ENCODE measurements around the gene CCDC197. TPM values are rescaled to one million over a fixed set of nuclear protein-coding genes. Genes with fewer than 3 reads are reported as not detected.

The CCDC197 gene
- total and polyA plus RNA-seq, 9 of the 15 experiments (the other 6 are each of a cell fraction or from before 2014, with no cell fraction given) = not detected

DNA sequence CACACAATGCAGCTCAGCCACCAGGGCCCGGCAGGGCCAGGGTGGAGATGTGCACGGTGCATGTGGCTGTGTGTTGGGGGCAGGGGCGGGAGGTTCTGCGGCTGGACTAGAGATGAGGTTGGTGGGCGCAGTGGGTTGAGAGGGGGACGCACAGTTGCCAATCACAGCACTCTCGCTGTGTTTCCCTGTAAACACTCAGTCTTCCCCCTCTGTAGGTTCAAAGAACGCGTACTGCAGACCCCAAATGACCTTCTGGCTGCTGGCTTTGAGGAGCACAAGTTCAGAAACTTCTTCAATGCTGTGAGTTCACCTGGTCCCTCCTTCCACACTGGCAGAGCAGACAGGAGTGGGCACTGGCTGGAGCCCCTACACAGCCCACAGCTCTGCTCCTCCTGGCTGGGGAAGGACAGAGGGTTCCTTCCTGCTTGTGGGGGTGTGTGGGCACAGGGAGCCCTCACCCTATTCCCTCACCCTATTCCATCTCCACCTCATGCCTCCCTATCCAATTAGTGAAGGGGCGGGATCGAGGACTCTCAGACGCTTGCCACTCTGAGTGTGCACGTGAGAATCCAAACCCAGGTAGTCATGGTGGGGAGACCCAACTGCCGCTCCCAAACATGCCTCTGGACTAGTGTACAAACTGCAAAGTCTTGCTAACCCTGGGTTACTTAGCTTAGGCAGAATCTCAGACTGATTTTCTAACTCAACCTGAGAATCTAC lies 46.8 kb downstream of the CCDC197 start:
- intact Hi-C loops (cut with micrococcal nuclease) = no loop called here
- H4K20me1 ChIP-seq (replicated peaks; ENCODE audit: control insufficient read depth, insufficient read depth, low read length) = no peaks in the 10 kb centered on the region
- FAIRE-seq = no peak
- no TSS peak for BruUV-seq (replicated peaks)
- 84% methylated on average over 14 of the region's 14 CpGs for WGBS (ENCODE audit: insufficient coverage, low coverage, missing lambda C conversion rate)
- ChIA-PET POLR2A (interaction anchor here (0.6 to 0.7 kb wide), 2 partner anchors 31 to 679 kb away, joined by 3 read pairs; no protein-coding TSS in a partner anchor), CTCF (ENCODE audit: low intra/inter-chr PET ratio) (no interaction called here)
- no peaks in the 10 kb centered on the region for H3K9me3 ChIP-seq (replicated peaks; ENCODE audit: control insufficient read depth, insufficient read depth, low read depth, low read length)
- H3K36me3 ChIP-seq (ENCODE audit: control insufficient read depth, insufficient read depth, low read length) = peaks cover 35% of the 10 kb centered on the region; the same call in 2 of the 3 replicates
- H3K9ac ChIP-seq (ENCODE audit: insufficient read depth in 1 of 2, low read depth in 2 of 2, low read length in 2 of 2) = no peak overlapping the region
- H3K4me3 ChIP-seq = no peak overlapping the region
- no peaks in the 10 kb centered on the region for H3K79me2 ChIP-seq (ENCODE audit: control insufficient read depth, insufficient read depth, low read length)
- peaks cover 0 to 6% of the 10 kb centered on the region in 2 experiments; a peak in 2 of 5 replicates for H3K4me1 ChIP-seq (replicated peaks in 1 of 2; ENCODE audit: control insufficient read depth in 2 of 2, insufficient read depth in 2 of 2, low read length in 2 of 2)
- no peak for ATAC-seq
- no peak for TF ChIP-seq TEAD2 (tag; IDR thresholded peaks at IDR 0.05)
- TF ChIP-seq POLR2G (IDR thresholded peaks at IDR 0.05; ENCODE audit: low read depth, low read length) = peak; percentile 32; the same call in 1 of the 2 replicates
- no peak for TF ChIP-seq CSDE1 (IDR thresholded peaks at IDR 0.05)
- H3K9me1 ChIP-seq (ENCODE audit: control insufficient read depth, insufficient read depth, low read length) = no peaks in the 10 kb centered on the region
- H3K27ac ChIP-seq (ENCODE audit: extremely low read depth, low read depth, low read length) = no peak overlapping the region
- H3K4me2 ChIP-seq (ENCODE audit: insufficient read depth, low read length) = no peak overlapping the region
- H2AFZ ChIP-seq (ENCODE audit: low read depth, low read length) = no peak overlapping the region
- no peak for DNase-seq (ENCODE audit: extremely low read depth in 1 of 4, low spot score in 3 of 4)
- in situ Hi-C loops (cut with MboI) = no loop called here
- H3K27me3 ChIP-seq (ENCODE audit: control insufficient read depth in 2 of 2, insufficient read depth in 2 of 2, low read length in 2 of 2) = peaks cover 2 to 11% of the 10 kb centered on the region in 2 experiments; a peak in 4 of 5 replicates

DNA sequence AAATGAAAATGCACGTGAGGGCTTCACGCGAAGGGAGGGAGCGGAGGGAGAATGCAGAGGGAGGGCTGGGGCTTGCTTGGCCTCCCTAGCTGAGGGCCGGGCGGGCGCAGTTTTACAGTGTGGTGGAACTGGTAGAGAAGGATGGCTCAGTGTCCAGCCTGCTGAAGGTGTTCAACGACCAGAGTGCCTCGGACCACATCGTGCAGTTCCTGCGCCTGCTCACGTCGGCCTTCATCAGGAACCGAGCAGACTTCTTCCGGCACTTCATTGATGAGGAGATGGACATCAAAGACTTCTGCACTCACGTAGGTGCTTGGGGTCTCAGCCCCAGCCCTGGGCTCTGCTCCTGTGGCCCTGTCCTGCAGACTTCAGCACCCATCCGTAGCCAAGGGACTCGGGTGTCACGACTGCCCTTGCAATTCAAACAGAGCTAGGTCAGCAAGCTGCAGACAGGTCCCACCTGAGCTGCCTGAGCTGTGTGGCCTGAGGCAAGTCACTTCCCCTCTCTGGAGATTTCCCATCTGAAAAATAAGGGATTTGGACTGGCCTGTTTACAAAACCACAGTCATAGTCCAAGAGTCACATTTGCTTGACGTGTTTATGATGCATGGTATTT lies 47.5 kb downstream of the CCDC197 start:
- 73% methylated on average over 7 of the region's 20 CpGs for WGBS (ENCODE audit: insufficient coverage, low coverage, missing lambda C conversion rate)
- in situ Hi-C loops (cut with MboI) = no loop called here
- Histone ChIP-seq H3K9ac (ENCODE audit: insufficient read depth in 1 of 2, low read depth in 2 of 2, low read length in 2 of 2) (no peak overlapping the region), H3K79me2 (ENCODE audit: control insufficient read depth, insufficient read depth, low read length) (no peaks in the 10 kb centered on the region), H3K36me3 (ENCODE audit: control insufficient read depth, insufficient read depth, low read length) (peaks cover 41% of the 10 kb centered on the region; the same call in 2 of the 3 replicates), H3K9me3 (replicated peaks; ENCODE audit: control insufficient read depth, insufficient read depth, low read depth, low read length) (no peaks in the 10 kb centered on the region), H3K27me3 (ENCODE audit: control insufficient read depth in 2 of 2, insufficient read depth in 2 of 2, low read length in 2 of 2) (peaks cover 2 to 11% of the 10 kb centered on the region in 2 experiments; a peak in 4 of 5 replicates), H3K27ac (ENCODE audit: extremely low read depth, low read depth, low read length) (no peak overlapping the region), H4K20me1 (replicated peaks; ENCODE audit: control insufficient read depth, insufficient read depth, low read length) (no peaks in the 10 kb centered on the region), H3K4me2 (ENCODE audit: insufficient read depth, low read length) (no peak overlapping the region), H3K9me1 (ENCODE audit: control insufficient read depth, insufficient read depth, low read length) (no peaks in the 10 kb centered on the region), H3K4me3 (no peak overlapping the region), H3K4me1 (replicated peaks in 1 of 2; ENCODE audit: control insufficient read depth in 2 of 2, insufficient read depth in 2 of 2, low read length in 2 of 2) (peaks cover 0 to 6% of the 10 kb centered on the region in 2 experiments; a peak in 2 of 5 replicates), H2AFZ (ENCODE audit: low read depth, low read length) (no peak overlapping the region)
- CTCF ChIA-PET (ENCODE audit: low intra/inter-chr PET ratio) = no interaction called here
- BruUV-seq (replicated peaks) = no TSS peak
- TF ChIP-seq, protein P1, sequence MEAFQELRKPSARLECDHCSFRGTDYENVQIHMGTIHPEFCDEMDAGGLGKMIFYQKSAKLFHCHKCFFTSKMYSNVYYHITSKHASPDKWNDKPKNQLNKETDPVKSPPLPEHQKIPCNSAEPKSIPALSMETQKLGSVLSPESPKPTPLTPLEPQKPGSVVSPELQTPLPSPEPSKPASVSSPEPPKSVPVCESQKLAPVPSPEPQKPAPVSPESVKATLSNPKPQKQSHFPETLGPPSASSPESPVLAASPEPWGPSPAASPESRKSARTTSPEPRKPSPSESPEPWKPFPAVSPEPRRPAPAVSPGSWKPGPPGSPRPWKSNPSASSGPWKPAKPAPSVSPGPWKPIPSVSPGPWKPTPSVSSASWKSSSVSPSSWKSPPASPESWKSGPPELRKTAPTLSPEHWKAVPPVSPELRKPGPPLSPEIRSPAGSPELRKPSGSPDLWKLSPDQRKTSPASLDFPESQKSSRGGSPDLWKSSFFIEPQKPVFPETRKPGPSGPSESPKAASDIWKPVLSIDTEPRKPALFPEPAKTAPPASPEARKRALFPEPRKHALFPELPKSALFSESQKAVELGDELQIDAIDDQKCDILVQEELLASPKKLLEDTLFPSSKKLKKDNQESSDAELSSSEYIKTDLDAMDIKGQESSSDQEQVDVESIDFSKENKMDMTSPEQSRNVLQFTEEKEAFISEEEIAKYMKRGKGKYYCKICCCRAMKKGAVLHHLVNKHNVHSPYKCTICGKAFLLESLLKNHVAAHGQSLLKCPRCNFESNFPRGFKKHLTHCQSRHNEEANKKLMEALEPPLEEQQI (IDR thresholded peaks at IDR 0.05) = no peak
- TF ChIP-seq EZH2 (IDR thresholded peaks at IDR 0.05; ENCODE audit: borderline replicate concordance, low read depth, low read length) (no peak), ZNF121 (CRISPR knock-in tag; conservative IDR thresholded peaks at IDR 0.05) (no peak), NFIX (CRISPR knock-in tag; IDR thresholded peaks at IDR 0.05; ENCODE audit: low read depth) (no peak), CEBPB (tag; IDR thresholded peaks at IDR 0.05) (no peak), NFATC3 (IDR thresholded peaks at IDR 0.05) (no peak)
- TF ChIP-seq, protein P2, sequence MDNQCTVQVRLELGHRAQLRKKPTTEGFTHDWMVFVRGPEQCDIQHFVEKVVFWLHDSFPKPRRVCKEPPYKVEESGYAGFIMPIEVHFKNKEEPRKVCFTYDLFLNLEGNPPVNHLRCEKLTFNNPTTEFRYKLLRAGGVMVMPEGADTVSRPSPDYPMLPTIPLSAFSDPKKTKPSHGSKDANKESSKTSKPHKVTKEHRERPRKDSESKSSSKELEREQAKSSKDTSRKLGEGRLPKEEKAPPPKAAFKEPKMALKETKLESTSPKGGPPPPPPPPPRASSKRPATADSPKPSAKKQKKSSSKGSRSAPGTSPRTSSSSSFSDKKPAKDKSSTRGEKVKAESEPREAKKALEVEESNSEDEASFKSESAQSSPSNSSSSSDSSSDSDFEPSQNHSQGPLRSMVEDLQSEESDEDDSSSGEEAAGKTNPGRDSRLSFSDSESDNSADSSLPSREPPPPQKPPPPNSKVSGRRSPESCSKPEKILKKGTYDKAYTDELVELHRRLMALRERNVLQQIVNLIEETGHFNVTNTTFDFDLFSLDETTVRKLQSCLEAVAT (IDR thresholded peaks at IDR 0.05) = no peak
- POLR2A ChIA-PET = interaction anchor here (0.6 kb wide), 1 partner anchor 31 kb away, joined by 3 read pairs; no protein-coding TSS in a partner anchor
- ATAC-seq (no peak), DNase-seq (ENCODE audit: extremely low read depth in 1 of 4, low spot score in 3 of 4) (no peak), FAIRE-seq (no peak)
- intact Hi-C loops (cut with micrococcal nuclease) = no loop called here
